Mesothelial cell of epicardium (in vitro differentiated cells): ENCODE data around the gene KCNK15. TPM values are rescaled to one million over a fixed set of nuclear protein-coding genes. Genes with fewer than 3 reads are reported as not detected.

Source experiments
- DNase-seq, 2 experiments: peaks; one replicate each; pipeline ENCODE4 v3.0.0; 2021; ENCODE audit warnings: low spot score in 2 of 2; ENCODE audit not compliant: unreplicated experiment in 2 of 2
- H3K27ac Mint-ChIP-seq: 2 replicates; pipeline ENCODE4 v1.8.0; 2021; ENCODE audit warnings: mixed read lengths
- H3K27me3 Mint-ChIP-seq: 2 replicates; pipeline ENCODE4 v1.8.0; 2021; ENCODE audit warnings: low read depth, mixed read lengths
- H3K36me3 Mint-ChIP-seq: 2 replicates; pipeline ENCODE4 v1.8.0; 2021; ENCODE audit warnings: mixed read lengths
- H3K4me1 Mint-ChIP-seq: 2 replicates; pipeline ENCODE4 v1.8.0; 2021; ENCODE audit warnings: mixed read lengths
- H3K4me3 Mint-ChIP-seq: 2 replicates; pipeline ENCODE4 v1.8.0; 2021; ENCODE audit warnings: mild to moderate bottlenecking, moderate library complexity, mixed read lengths
- H3K9me3 Mint-ChIP-seq: 2 replicates; pipeline ENCODE4 v1.8.0; 2021; ENCODE audit warnings: mixed read lengths
- total RNA-seq: library from RNA; stranded (reverse); gene quantifications from 3 replicates; pipeline ENCODE4 v1.2.1, GENCODE V29; 2021
- TF ChIP-seq, protein P1 (sequence below): fragments of 200-600 bp; sonication (generic); IDR thresholded peaks from one replicate; pipeline ENCODE4 v1.5.0; 2021; ENCODE audit warnings: antibody characterized with exemption; ENCODE audit not compliant: unreplicated experiment

Gene KCNK15
- total RNA-seq, 1 donor from 2014 or later = 0.27 TPM

GRCh38 chr20:44765091-44765490 is 19.4 kb downstream of the KCNK15 start:
- H3K9me3 Mint-ChIP-seq = no peaks in the 10 kb centered on the region
- peaks cover 17% of the 10 kb centered on the region for H3K27me3 Mint-ChIP-seq
- H3K27ac Mint-ChIP-seq = no peak overlapping the region
- no peak for DNase-seq
- H3K4me1 Mint-ChIP-seq = no peaks in the 10 kb centered on the region
- H3K4me3 Mint-ChIP-seq = no peak overlapping the region
- no peaks in the 10 kb centered on the region for H3K36me3 Mint-ChIP-seq
- TF ChIP-seq, protein P1, sequence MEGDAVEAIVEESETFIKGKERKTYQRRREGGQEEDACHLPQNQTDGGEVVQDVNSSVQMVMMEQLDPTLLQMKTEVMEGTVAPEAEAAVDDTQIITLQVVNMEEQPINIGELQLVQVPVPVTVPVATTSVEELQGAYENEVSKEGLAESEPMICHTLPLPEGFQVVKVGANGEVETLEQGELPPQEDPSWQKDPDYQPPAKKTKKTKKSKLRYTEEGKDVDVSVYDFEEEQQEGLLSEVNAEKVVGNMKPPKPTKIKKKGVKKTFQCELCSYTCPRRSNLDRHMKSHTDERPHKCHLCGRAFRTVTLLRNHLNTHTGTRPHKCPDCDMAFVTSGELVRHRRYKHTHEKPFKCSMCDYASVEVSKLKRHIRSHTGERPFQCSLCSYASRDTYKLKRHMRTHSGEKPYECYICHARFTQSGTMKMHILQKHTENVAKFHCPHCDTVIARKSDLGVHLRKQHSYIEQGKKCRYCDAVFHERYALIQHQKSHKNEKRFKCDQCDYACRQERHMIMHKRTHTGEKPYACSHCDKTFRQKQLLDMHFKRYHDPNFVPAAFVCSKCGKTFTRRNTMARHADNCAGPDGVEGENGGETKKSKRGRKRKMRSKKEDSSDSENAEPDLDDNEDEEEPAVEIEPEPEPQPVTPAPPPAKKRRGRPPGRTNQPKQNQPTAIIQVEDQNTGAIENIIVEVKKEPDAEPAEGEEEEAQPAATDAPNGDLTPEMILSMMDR = no peak

DNA sequence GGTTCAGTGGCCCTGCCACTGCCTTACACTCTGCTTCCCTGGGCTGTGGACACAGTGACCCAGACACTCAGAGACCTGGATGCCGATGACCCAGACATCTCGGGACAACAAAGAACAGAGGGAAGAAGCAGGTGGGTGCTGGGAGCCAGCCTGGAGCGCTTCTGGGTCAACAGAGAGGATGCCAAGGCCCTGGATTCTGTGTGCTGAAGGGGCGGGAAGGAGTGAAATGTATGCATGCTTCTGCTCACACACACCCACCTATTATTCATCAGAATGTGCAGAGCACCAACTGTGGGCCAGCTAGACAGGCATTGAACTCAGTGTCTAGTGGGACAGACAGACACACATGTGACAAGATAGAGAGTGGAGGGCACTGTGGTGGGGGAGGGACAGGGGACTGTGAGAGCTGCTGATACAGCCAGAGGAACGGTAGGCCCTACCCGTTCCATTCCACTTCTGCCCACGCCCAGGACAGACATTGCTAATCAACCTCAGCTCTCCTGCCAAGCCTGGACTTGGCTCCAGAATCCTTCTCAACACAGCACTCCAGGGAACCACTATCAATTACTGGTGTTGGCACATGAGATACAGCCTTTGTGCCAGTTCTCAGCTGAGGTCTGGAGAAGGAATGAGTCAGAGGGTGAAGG is 20.2 kb downstream of the KCNK15 start:
- H3K27ac Mint-ChIP-seq = no peak overlapping the region
- H3K9me3 Mint-ChIP-seq = no peaks in the 10 kb centered on the region
- TF ChIP-seq, protein P1 = no peak
- H3K27me3 Mint-ChIP-seq = peaks cover 17% of the 10 kb centered on the region
- H3K4me3 Mint-ChIP-seq = no peak overlapping the region
- no peaks in the 10 kb centered on the region for H3K4me1 Mint-ChIP-seq
- DNase-seq = no peak
- no peaks in the 10 kb centered on the region for H3K36me3 Mint-ChIP-seq

DNA sequence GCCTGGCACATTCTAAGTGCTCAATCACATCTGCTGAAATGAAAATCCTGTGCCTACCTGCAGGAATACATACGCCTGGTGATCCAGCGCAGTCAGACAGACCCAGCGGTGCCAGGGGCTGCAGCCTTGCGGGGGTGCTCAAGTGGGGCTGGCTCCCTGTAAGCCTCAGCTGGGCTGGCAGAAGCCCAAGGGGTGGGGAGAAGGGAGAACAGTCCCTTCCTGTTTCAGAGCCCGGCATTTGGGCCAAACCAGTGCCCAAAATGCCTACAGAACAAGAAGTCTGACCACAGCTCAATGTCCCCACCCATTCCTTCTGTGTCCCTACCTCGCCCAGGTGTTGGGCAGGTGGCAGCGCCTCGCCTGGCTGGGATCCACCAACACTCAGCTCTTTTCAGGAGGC is 22.6 kb downstream of the KCNK15 start:
- H3K27ac Mint-ChIP-seq = no peak overlapping the region
- H3K4me1 Mint-ChIP-seq = no peaks in the 10 kb centered on the region
- TF ChIP-seq, protein P1 = no peak
- peaks cover 19% of the 10 kb centered on the region for H3K27me3 Mint-ChIP-seq
- H3K36me3 Mint-ChIP-seq = no peaks in the 10 kb centered on the region
- no peak overlapping the region for H3K4me3 Mint-ChIP-seq
- no peak for DNase-seq
- H3K9me3 Mint-ChIP-seq = no peaks in the 10 kb centered on the region

DNA sequence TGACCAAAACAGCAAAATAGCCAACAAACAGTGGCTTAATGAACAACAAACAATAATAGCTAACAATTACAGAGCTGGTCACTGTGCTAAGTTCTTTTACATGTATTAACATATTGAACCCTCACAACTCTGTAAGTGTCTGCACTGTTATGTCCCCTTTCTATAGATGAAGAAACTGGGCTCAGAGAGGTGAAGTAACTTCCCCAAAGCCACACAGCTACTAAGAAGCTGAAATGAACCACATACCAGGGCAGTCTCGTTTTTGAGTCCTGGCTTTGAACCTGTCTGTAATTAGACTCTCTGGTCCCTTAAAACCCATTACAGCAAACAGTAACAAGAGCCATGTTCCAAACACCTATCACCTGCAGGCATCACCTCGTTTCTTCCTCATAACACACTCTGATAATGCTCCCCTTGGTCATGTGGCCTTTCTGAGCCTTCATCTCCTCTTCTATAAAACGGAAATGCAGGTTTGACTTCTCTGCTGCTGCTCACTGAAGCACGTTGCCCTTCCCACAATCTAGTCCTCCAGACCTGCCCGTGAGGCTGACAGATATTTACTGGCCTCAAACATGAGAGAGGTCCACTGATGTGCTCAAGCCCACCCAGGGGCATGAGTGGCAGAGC is 23.3 kb downstream of the KCNK15 start:
- H3K4me3 Mint-ChIP-seq = no peak overlapping the region
- TF ChIP-seq, protein P1 = no peak
- no peaks in the 10 kb centered on the region for H3K4me1 Mint-ChIP-seq
- peaks cover 19% of the 10 kb centered on the region for H3K27me3 Mint-ChIP-seq
- H3K27ac Mint-ChIP-seq = no peak overlapping the region
- DNase-seq = no peak
- H3K36me3 Mint-ChIP-seq = no peaks in the 10 kb centered on the region
- no peaks in the 10 kb centered on the region for H3K9me3 Mint-ChIP-seq

DNA sequence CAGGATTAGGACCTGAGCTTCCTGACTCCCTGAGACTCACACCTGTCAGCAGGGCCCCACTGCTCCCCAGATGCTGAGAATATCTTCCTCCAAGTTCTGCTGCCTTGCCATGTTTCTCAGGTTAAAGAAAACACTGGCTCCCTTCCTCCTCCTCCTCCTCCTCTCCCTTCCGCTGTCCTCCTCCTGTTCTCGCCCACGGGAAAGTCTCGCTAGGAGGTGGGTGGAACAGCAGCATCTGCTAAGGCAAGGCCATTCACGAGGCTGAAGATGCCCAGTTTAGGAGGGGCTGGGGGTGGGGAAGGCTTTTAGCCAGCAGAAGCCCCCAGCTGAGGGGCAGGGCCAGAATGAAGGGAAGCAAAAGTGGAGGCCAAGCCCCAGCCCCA is 23.8 kb downstream of the KCNK15 start:
- Mint-ChIP-seq H3K9me3 (no peaks in the 10 kb centered on the region), H3K4me1 (no peaks in the 10 kb centered on the region), H3K27me3 (peaks cover 19% of the 10 kb centered on the region), H3K27ac (no peak overlapping the region), H3K36me3 (no peaks in the 10 kb centered on the region), H3K4me3 (no peak overlapping the region)
- TF ChIP-seq, protein P1 = no peak
- no peak for DNase-seq
